Activated CD4-positive, alpha-beta T cell treated with anti-CD3 and anti-CD28 coated beads for 36 hours (primary cell): ENCODE measurements around the gene FGF18. TPM values are rescaled to one million over a fixed set of nuclear protein-coding genes. Genes with fewer than 3 reads are reported as not detected.
A peak's percentile ranks its signal among the peaks of the same experiment; 100 is the strongest.
"Not testable (repeated sequence)": the region's sequence is repeated elsewhere in the genome, so short reads cannot be mapped to it uniquely, and the experiment has no call there.

Source experiments
- ATAC-seq: fragments of 200-7000 bp; cut with Tn5 transposase; one replicate; pipeline ENCODE4 v1.10.0; 2021; ENCODE audit warnings: mild to moderate bottlenecking, moderate library complexity
- CTCF ChIA-PET: fragments of 350-600 bp; sonication (Branson Sonifier 250); formaldehyde crosslinking; loops from one replicate; lab custom pipeline; 2021; ENCODE audit warnings: antibody characterized with exemption; lab: Charles Lee
- POLR2A ChIA-PET: fragments of 350-600 bp; sonication (Branson Sonifier 250); formaldehyde crosslinking; loops from one replicate; lab custom pipeline; 2021; ENCODE audit warnings: antibody characterized with exemption, inconsistent platforms; lab: Charles Lee
- DNase-seq: peaks from one replicate; pipeline ENCODE4 v3.0.0-alpha.2; 2020
- H3K27ac Mint-ChIP-seq: one replicate; pipeline ENCODE4 v1.8.0; 2021; ENCODE audit warnings: mixed read lengths
- H3K27me3 Mint-ChIP-seq: one replicate; pipeline ENCODE4 v1.8.0; 2021; ENCODE audit warnings: mixed read lengths
- H3K36me3 Mint-ChIP-seq: one replicate; pipeline ENCODE4 v1.8.0; 2021; ENCODE audit warnings: low read depth, mixed read lengths
- H3K4me1 Mint-ChIP-seq: one replicate; pipeline ENCODE4 v1.8.0; 2021; ENCODE audit warnings: mixed read lengths
- H3K4me3 Mint-ChIP-seq: one replicate; pipeline ENCODE4 v1.8.0; 2021; ENCODE audit warnings: mild to moderate bottlenecking, moderate library complexity, mixed read lengths
- H3K9me3 Mint-ChIP-seq: one replicate; pipeline ENCODE4 v1.8.0; 2021; ENCODE audit warnings: low read depth, mixed read lengths
- intact Hi-C, 2 experiments: fragments of 100-400 bp; cut with DNase I in 1 of 2; cut with micrococcal nuclease in 1 of 2; formaldehyde crosslinking; loops; one replicate each; pipeline versions ENCODE4 v1.14.2 to v1.15.1; 2022 to 2024; cut with DNase I, micrococcal nuclease
- total RNA-seq, 2 experiments: library from RNA; stranded (reverse); gene quantifications; one replicate each; pipeline ENCODE4 v1.2.3, GENCODE V29; 2021

FGF18 gene
- total RNA-seq, 2 experiments from 2014 or later: not detected

- peaks cover 44% of the 10 kb centered on the region for H3K4me1 Mint-ChIP-seq
- intact Hi-C loops: loop anchor here (1.0 to 10.0 kb wide), 11 partner anchors 618 to 1944 kb away; partner anchors contain the start of genes CREBRF (in 1 of the 2), DUSP1 (in 1 of the 2), FBXW11 (in 1 of the 2) and SPDL1 (in 1 of the 2)
- DNase-seq: peak; percentile 91
- peak overlapping the region; percentile 99 for H3K27ac Mint-ChIP-seq
- peak overlapping the region; percentile 88 for H3K4me3 Mint-ChIP-seq
- H3K36me3 Mint-ChIP-seq: peaks cover 53% of the 10 kb centered on the region
- peak; percentile 14 for ATAC-seq
- H3K27me3 Mint-ChIP-seq: no peaks in the 10 kb centered on the region
- POLR2A ChIA-PET: interaction anchor here (1.0 to 2.0 kb wide), 6 partner anchors 11 to 1110 kb away, joined by 3 to 7 read pairs (median 4); partner anchors contain the start of gene FBXW11
- CTCF ChIA-PET: interaction anchor here (1.0 to 1.2 kb wide), 2 partner anchors 30 to 179 kb away, joined by 4 to 6 read pairs; no protein-coding TSS in a partner anchor
- H3K9me3 Mint-ChIP-seq: no peaks in the 10 kb centered on the region
Observed at GRCh38 chr5:171387970-171388815, 31.3 kb upstream of the FGF18 start.

GRCh38 chr5:171388816-171389168 lies 30.7 kb upstream of the FGF18 start:
- Mint-ChIP-seq H3K27me3 (no peaks in the 10 kb centered on the region), H3K36me3 (peaks cover 58% of the 10 kb centered on the region), H3K9me3 (no peaks in the 10 kb centered on the region), H3K4me3 (peak overlapping the region; percentile 88), H3K27ac (peak overlapping the region; percentile 99), H3K4me1 (peaks cover 49% of the 10 kb centered on the region)
- ChIA-PET POLR2A (interaction anchor here (1.0 to 2.0 kb wide), 5 partner anchors 10 to 1110 kb away, joined by 3 to 7 read pairs (median 3); partner anchors contain the start of gene FBXW11), CTCF (interaction anchor here (1.0 kb wide), 1 partner anchor 179 kb away, joined by 6 read pairs; no protein-coding TSS in a partner anchor)
- intact Hi-C loops: loop anchor here (2.0 to 10.0 kb wide), 8 partner anchors 786 to 1944 kb away; partner anchors contain the start of genes CREBRF (in 1 of the 2), DUSP1 (in 1 of the 2), SPDL1 (in 1 of the 2) and UBTD2 (in 1 of the 2)
- ATAC-seq (peak; percentile 10), DNase-seq (peak; percentile 69)

GRCh38 chr5:171390883-171391677 lies 28.4 kb upstream of the FGF18 start:
- Mint-ChIP-seq H3K4me3 (peak overlapping the region; percentile 88), H3K9me3 (no peaks in the 10 kb centered on the region), H3K36me3 (peaks cover 78% of the 10 kb centered on the region), H3K27ac (peak overlapping the region; percentile 81), H3K4me1 (peaks cover 51% of the 10 kb centered on the region), H3K27me3 (no peaks in the 10 kb centered on the region)
- ChIA-PET POLR2A (no interaction called here), CTCF (no interaction called here)
- DNase-seq: peak; percentile 40
- ATAC-seq: no peak
- intact Hi-C loops: loop anchor here in 1 of 2 experiments (2.0 kb wide), 1 partner anchor 18 kb away; no protein-coding TSS in a partner anchor

DNA sequence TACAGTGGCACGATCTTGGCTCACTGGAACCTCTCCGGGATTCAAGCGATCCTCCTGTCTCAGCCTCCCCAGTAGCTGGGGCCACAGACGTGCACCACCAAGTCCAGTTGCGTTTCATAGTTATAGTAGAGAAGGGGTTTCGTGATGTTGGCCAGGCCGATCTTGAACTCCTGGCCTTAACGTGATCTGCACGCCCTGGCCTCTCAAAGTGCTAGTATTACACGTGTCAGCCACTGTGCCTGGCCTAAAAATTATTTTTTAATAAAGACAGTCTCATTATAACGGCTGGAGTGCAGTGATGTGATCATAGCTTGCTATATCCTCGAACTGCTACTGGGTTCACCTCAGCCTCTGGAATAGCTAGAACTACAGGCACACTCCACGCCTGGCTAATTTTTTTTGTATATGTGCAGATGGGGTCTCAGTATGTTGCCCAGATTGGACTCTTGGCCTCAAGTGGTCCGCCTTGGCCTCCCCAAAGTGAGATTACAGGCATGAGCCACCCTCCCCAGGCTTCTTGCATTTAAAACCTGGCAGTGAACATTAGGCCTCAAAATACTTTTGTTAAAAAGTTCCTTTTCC lies 27.4 kb upstream of the FGF18 start:
- Mint-ChIP-seq H3K4me1 (peaks cover 56% of the 10 kb centered on the region), H3K27ac (peak overlapping the region; percentile 51), H3K4me3 (peak overlapping the region; percentile 43), H3K9me3 (no peaks in the 10 kb centered on the region), H3K36me3 (peaks cover 86% of the 10 kb centered on the region), H3K27me3 (no peaks in the 10 kb centered on the region)
- DNase-seq: no peak
- no peak for ATAC-seq
- POLR2A ChIA-PET: interaction anchor here (1.2 to 1.4 kb wide), 2 partner anchors 9 to 13 kb away, joined by 7 to 8 read pairs; no protein-coding TSS in a partner anchor
- intact Hi-C loops: loop anchor here (2.0 kb wide), 2 partner anchors 15 to 17 kb away; no protein-coding TSS in a partner anchor
- CTCF ChIA-PET: interaction anchor here (1.2 to 1.5 kb wide), 2 partner anchors 19 to 24 kb away, joined by 4 to 6 read pairs; no protein-coding TSS in a partner anchor

DNA sequence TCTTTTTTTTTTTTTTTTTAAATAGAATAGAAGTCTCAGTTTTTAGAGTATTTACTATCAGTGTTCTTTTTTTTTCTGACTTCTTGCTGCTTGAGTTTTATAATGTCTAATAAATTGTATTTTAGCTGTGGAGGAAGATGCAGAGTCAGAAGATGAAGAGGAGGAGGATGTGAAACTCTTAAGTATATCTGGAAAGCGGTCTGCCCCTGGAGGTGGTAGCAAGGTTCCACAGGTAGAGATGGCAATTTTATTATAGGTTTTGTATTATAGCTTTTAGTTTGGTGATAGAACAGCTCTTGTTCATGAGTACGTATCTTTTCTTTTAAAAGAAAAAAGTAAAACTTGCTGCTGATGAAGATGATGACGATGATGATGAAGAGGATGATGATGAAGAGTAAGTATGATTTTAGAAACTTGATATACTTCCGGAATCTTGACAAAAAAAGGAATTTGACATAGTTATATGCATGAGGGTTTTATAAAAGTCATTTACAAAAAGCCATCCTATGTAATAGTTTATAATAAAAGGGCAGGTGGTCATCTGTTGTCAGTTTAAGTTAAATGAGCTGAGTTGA lies 26.8 kb upstream of the FGF18 start:
- ChIA-PET POLR2A (interaction anchor here (1.2 to 1.4 kb wide), 3 partner anchors 9 to 16 kb away, joined by 4 to 8 read pairs (median 7); no protein-coding TSS in a partner anchor), CTCF (interaction anchor here (0.6 to 1.5 kb wide), 3 partner anchors 16 to 23 kb away, joined by 3 to 6 read pairs (median 4); no protein-coding TSS in a partner anchor)
- peak overlapping the region; percentile 79 for H3K27ac Mint-ChIP-seq
- peaks cover 90% of the 10 kb centered on the region for H3K36me3 Mint-ChIP-seq
- no peaks in the 10 kb centered on the region for H3K9me3 Mint-ChIP-seq
- intact Hi-C loops: loop anchor here in 1 of 2 experiments (2.0 kb wide), 1 partner anchor 14 kb away; no protein-coding TSS in a partner anchor
- peak overlapping the region; percentile 43 for H3K4me3 Mint-ChIP-seq
- peaks cover 61% of the 10 kb centered on the region for H3K4me1 Mint-ChIP-seq
- DNase-seq (no peak), ATAC-seq (no peak)
- no peaks in the 10 kb centered on the region for H3K27me3 Mint-ChIP-seq

- Mint-ChIP-seq H3K27ac (peak overlapping the region; percentile 33), H3K36me3 (peaks cover 87% of the 10 kb centered on the region), H3K4me1 (peaks cover 76% of the 10 kb centered on the region), H3K9me3 (no peaks in the 10 kb centered on the region), H3K4me3 (peak overlapping the region; percentile 40), H3K27me3 (no peaks in the 10 kb centered on the region)
- DNase-seq (no peak), ATAC-seq (no peak)
- ChIA-PET CTCF (interaction anchor here (0.6 kb wide), 1 partner anchor 781 kb away, joined by 3 read pairs; no protein-coding TSS in a partner anchor), POLR2A (interaction anchor here (1.5 kb wide), 1 partner anchor 10 kb away, joined by 4 read pairs; no protein-coding TSS in a partner anchor)
- intact Hi-C loops: no loop called here
Observed at GRCh38 chr5:171395042-171395441, 24.4 kb upstream of the FGF18 start.

DNA sequence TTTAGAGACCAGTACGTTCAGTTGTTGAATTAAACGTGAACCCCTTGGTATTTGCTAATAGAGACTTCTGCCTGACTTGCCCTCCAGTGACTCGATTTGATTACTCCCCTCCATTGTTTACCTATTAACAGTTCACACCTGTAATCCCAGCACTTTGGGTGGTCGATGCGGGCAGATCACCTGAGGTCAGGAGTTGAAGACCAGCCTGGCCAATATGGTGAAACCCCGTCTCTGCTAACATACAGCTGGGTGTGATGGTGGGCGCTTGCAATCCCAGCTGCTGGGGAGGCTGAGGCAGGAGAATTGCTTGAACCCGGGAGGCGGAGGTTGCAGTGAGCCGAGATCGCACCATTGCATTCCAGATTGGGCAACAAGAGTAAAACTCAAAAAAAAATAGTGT lies 22.9 kb upstream of the FGF18 start:
- intact Hi-C loops, H3K27ac Mint-ChIP-seq, H3K27me3 Mint-ChIP-seq, DNase-seq, H3K9me3 Mint-ChIP-seq, ATAC-seq: not testable (repeated sequence)
- Mint-ChIP-seq H3K4me1 (peaks cover 73% of the 10 kb centered on the region), H3K4me3 (peak overlapping the region; percentile 39), H3K36me3 (peaks cover 87% of the 10 kb centered on the region)
- ChIA-PET POLR2A (interaction anchor here (0.7 to 1.1 kb wide), 2 partner anchors 11 to 18 kb away, joined by 5 to 8 read pairs; no protein-coding TSS in a partner anchor), CTCF (interaction anchor here (1.0 to 1.2 kb wide), 2 partner anchors 8 to 10 kb away, joined by 3 read pairs; no protein-coding TSS in a partner anchor)

GRCh38 chr5:171397190-171397589 lies 22.3 kb upstream of the FGF18 start:
- peaks cover 71% of the 10 kb centered on the region for H3K4me1 Mint-ChIP-seq
- H3K27me3 Mint-ChIP-seq: no peaks in the 10 kb centered on the region
- ChIA-PET CTCF (no interaction called here), POLR2A (interaction anchor here (0.7 to 1.1 kb wide), 2 partner anchors 10 to 17 kb away, joined by 5 to 8 read pairs; no protein-coding TSS in a partner anchor)
- ATAC-seq: no peak
- peak overlapping the region; percentile 42 for H3K27ac Mint-ChIP-seq
- H3K36me3 Mint-ChIP-seq: peaks cover 87% of the 10 kb centered on the region
- H3K4me3 Mint-ChIP-seq: no peak overlapping the region
- DNase-seq: no peak
- H3K9me3 Mint-ChIP-seq: no peaks in the 10 kb centered on the region
- intact Hi-C loops: no loop called here

DNA sequence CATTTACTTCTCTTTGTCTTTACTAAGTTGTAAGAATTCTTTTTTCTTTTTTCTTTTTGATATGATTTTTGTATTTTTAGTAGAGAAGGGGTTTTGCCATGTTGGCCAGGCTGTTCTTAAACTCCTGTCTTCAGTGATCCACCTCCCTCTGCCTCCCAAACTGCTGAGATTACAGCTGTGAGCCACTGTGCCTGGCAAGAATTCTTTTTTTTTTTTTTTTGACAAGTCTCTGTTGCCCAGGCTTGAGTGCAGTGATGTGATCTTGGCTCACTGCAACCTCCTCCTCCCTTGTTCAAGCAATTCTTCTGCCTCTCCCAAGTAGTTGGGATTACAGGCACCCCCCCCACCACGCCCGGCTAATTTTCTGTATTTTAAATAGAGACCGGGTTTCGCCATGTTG lies 21.8 kb upstream of the FGF18 start:
- Mint-ChIP-seq H3K4me3 (no peak overlapping the region), H3K27ac (no peak overlapping the region), H3K9me3 (no peaks in the 10 kb centered on the region), H3K36me3 (peaks cover 84% of the 10 kb centered on the region), H3K27me3 (no peaks in the 10 kb centered on the region), H3K4me1 (peaks cover 67% of the 10 kb centered on the region)
- no peak for ATAC-seq
- intact Hi-C loops: no loop called here
- no peak for DNase-seq
- POLR2A ChIA-PET: no interaction called here
- CTCF ChIA-PET: no interaction called here

GRCh38 chr5:171398660-171399059 lies 20.8 kb upstream of the FGF18 start:
- peaks cover 57% of the 10 kb centered on the region for H3K4me1 Mint-ChIP-seq
- H3K4me3 Mint-ChIP-seq, intact Hi-C loops, CTCF ChIA-PET, ATAC-seq, H3K9me3 Mint-ChIP-seq, DNase-seq, H3K27ac Mint-ChIP-seq, H3K27me3 Mint-ChIP-seq: not testable (repeated sequence)
- POLR2A ChIA-PET: interaction anchor here (1.4 to 1.5 kb wide), 2 partner anchors 9 to 10 kb away, joined by 4 to 10 read pairs; no protein-coding TSS in a partner anchor
- H3K36me3 Mint-ChIP-seq: peaks cover 75% of the 10 kb centered on the region
